Smooth muscle cell of the brain vasculature (primary cell): ENCODE data around the gene CDH23.

Source experiments
- DNase-seq: peaks from one replicate; pipeline ENCODE4 v3.0.0-alpha.2; 2012; ENCODE audit warnings: low read depth, low spot score

Gene CDH23

DNA sequence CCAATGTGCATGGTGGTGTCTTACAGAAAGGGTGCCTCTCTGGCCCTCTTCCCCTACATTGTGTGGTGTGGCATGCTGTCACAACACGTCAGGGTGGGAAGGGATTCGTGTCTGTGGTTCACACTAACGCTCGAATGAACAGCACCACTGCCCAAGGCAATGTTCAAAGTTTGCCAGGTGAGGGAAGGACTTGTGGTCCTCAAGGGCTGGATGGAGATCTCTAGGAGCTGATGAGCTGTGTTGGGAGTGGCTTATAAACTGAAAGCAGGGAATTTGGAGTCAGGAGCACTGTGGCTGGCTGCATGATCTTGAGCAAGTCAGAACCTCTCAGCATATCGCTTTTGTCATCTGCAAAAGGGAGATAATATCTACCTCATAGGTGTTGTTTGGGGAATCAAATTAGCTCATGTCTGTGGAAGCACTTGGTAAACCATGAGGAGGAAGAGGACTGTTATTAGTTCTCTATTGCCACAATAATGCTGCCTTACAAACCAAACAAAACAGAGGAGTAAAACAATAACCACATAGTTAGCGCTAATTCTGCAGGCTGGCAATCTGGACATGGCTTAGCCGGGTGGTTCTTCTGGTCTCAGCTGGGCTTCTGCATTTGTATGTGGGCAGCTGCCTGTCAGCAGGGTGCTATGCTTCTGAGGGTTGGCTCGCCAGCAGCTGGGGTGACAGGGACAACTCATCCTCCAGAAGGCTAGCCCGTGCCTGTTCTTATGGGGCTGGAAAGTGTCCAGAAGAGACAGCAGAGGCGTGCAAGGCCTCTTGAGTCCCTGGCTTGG lies 345.8 kb downstream of the CDH23 start:
- DNase-seq, result no peak

DNA sequence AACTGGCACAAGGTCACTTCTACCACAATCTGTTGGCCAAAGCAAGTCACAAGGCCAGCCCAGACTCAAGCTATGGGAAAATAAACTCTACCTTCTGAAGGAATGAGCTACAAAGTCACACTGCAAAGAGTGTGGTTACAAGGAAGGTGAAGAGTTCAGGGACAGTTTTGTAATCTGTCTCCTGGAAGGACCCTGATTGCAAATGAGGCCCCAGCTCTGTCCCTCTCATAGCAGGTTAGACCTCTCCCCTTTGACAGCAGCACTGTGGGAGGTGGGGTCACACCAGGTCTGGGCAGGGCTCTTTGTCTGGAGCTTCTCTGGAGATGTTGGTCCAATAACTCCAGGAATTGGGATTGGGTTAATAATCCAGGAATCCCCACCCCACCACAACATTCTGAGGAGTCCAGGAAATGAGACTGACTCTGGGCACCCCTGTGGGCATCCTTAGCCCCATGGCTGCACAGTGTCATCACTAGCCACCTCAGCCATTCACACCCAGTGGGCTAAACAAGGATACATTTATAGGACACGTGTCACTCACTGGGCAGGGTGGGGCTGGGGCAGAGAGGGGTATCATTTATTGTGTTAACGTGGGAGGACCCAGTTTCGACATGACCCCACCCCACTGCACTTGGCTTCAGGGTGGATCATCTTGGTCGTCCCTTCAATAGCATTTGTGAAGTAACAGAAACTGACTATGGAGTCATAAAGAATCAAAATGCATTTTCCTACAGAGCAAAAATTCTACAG lies 346.5 kb downstream of the CDH23 start:
- DNase-seq, result no peak

DNA sequence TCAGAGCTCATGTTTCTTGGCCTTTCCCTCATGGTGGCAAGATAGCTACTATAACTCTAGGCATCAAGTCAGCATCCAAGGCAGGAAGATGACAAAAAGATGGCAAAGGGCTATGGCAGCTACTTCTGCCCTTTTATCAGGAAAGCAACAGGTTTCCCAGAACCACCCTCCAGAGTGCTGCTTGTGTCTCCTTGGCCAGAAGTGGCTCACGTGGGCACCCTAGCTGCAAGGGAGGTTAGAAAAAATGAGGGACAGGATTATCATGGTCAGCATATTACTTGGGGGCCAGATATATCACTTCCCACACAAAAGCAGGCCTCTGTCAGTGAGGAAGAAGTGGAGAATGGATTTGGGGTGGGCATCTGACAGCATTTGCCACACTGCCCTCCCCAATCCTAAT lies 347.1 kb downstream of the CDH23 start:
- no peak for DNase-seq

DNA sequence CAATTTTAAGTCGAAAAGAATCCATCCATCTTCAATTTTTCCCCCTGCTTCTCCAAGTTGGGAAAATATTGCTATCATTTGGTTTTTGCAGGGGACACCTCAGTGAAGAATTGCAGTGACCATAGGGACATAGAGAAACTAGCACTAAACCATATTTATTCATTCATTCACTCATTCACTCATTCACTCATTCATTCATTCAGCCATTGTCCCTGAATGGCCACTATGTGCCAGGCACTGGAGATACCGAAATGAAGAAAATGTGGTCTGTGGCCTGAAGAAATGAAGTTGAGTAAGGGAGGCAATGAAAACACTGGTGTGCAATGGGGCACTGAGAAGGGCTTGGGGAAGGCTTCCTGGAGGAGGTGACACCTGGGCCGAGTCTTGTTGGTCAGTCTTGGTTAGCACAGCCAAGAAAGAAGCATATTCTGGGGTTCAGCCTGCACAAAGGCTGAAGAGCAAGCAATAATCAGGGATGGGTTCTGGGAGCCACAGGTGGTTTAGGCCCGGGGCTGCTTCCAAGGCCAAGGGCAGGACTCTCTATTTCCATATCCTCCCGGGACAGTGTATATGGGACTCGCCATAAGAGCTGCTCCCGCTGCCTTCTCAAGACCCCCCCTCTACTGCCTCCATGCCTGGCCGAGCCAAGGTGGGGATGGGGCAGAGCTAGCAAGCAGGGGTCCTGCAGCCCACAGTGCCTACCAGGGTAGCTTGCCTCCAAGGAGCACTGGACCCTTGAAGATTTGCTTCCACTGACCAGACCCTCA lies 348.4 kb downstream of the CDH23 start:
- no peak for DNase-seq

DNA sequence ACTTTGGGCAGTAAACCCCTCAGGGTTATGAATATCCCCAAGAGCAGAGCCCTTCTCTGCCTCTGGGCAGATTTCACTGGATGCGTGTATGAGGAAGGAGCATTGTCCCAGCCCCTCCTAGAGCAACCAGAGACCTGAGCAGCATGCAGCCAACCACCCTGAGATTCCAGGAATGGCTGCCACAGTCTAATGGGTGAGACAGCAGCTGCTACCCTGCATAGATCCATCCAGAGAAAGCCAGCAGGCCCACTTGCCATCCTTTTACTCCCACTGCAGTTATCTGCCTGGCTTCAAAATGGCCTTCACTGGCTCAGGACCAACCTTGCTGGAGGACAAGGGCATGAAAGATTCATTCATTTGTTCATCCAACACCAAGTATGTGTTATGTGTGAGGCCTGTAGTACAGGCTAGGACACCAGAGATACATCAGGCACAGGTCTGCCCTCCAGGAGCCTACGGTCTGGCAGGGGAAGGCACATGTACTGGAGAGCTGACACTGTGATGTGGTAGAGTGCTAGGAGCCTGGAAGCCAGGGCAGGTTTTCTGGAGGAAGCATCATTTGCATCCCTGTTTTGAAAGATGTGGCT lies 349.0 kb downstream of the CDH23 start:
- DNase-seq, result no peak

DNA sequence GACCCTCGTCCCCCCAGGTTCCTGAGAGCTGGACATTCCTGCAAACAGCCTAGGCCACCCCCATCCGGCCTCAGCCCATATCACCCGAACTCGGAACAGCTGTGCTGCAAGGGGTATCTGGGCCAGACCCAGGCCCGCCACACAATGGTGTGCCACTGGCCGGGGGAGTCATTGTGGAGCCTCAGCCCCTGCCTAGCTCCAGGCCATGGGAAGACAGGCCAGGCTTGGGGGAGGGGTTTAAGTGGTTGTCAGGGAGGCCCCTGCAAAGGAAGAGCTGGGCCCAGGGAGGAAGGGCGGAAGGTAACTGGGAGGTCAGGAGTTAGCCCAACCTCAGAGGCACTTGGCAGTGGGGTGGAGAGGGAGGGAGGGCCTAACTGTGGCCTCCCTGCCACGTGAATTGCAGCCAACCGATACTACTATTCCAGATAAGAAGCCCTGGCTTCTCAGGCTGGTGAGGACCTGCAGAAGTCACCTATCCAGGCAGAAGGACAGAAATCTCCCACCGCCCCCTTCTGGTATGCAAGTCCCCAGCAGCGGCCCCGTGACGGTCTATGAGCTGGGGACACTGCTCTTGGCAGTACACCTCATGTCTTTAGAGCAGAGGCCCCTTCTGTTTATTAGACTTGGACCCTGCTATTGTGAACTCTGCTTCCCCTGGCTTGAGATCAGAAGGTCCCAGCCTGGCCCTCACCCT lies 349.8 kb downstream of the CDH23 start:
- no peak for DNase-seq

DNA sequence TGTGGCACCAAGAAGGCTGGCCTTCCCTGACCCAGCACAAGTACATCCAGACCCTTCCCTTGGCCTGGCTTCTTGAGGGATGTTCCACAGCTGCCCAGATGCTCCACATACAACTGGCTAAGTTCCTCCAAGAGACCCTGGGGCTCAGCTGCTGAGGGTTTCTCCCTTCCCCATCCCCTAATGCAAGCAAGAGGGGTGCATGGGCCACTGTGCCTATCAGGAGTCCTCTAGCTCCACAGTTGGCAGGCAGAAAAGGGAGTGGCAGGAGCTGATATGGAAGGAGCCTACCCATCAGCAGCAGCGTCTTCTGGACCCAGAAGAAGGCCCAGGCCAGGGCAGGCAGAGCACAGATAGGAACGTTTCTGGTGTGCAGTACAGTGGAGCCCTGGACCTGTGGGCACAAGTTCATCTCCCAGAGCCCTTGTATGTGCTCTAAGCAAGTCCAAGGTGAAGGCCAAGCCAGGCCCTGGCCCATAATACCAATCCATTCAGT lies 350.4 kb downstream of the CDH23 start:
- no peak for DNase-seq

GRCh38 chr10:71747551-71748523 lies 351.1 kb downstream of the CDH23 start:
- no peak for DNase-seq

GRCh38 chr10:71748671-71749191 lies 352.0 kb downstream of the CDH23 start:
- no peak for DNase-seq

DNA sequence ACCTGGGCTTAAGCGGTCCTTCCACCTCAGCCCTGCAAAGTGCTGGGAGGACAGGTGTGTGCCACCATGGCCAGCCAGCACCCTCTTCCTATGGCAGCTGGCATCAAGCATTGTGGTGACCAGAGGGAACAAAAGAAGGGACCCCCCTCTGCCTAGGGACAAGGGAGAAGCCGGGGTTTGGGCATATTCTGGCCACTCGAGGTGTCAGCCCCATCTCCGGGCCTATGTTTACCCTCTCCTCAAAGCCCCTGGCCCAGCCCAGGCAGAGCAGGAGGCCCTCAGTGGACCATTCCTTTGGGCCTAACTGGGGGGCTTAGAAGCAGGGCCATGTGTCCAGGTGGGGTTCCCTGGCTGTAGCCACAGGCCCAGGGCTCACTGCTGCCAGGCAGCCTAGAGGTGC lies 352.7 kb downstream of the CDH23 start:
- DNase-seq, result no peak

GRCh38 chr10:71750124-71750841 lies 353.6 kb downstream of the CDH23 start:
- no peak for DNase-seq

DNA sequence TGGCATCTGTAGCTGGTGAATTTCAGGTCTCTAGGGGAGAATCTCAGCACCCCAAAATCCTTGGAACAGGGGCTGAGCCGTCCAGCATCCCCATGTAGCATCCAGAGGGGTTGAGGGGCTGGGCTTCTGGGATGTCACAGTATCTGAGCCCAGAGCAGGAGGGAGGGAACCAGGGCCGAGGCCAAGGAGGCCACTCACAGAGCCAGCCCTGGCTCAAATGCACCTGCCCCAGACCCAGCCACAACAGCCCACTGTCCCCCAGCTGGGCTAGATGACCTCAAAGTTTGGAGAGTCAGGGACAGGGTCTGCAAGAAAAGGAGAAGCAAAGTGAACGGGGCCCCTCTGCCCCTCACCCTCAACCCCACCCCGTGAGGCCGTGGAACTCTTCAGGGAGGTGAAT lies 354.3 kb downstream of the CDH23 start:
- DNase-seq, result no peak

DNA sequence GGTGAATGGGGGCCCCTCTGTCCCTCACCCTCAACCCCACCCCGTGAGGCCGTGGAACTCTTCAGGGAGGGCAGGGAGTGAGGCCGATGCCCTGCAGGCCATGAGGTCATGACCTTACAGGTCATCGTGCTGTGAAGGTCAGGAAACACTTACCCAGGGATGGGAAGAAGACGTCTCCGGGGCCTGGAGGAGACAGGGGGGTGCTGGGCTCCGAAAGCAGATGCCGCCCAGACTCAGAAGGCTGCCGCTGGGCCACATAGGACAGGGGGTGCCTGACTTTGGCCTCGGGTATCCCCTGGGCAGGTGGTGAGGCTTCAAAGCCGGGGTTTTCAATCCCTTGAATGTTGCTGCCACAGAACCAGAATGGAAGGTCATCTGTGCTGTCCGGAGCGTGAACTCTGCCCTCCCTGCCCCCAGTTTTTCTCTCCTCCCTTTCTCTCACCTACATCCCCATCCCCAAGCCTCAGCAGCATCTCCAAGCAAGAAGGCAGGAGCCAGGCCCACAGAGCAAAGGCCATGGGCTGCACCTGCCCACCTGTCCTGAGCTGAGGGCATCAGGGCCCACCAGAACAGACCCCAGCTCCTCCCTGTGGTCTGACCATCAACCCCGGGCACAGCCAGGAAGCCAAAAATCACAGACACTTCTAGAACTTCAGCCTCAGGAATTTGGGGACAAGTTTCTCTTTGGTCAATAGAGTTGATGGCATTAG lies 354.9 kb downstream of the CDH23 start:
- DNase-seq, result no peak

- no peak for DNase-seq
Measured at GRCh38 chr10:71752391-71753090, 355.8 kb downstream of the CDH23 start.

- no peak for DNase-seq
Measured at GRCh38 chr10:71753091-71753959, 356.6 kb downstream of the CDH23 start.

DNA sequence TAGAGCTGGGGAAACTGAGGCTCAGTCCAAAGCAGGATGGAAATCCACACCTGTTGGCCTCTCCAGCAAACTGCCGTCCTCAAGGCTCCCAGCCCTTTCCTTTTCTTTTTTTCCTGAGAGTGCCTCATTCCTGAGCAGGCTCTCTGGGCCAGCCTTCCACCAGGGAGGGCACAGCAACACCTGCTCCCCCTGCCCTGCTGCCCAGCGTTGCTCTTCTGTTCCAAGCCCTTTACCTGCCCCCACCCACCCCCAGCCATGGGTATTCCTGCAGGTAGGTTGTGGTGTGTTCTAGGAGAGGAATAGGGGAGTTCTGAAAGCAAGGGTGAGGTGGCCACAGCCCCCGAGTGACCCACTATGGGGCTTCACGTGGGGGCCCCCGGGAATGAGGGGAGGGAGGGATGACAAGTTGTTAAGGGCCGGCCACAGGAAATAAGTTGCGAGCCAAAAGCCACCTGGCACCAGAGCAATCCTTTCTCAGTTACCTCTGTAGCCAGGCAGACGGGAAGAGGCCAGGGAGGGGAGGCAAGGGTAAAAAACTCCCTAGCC lies 357.3 kb downstream of the CDH23 start:
- DNase-seq, result no peak

GRCh38 chr10:71754562-71754961 lies 357.8 kb downstream of the CDH23 start:
- no peak for DNase-seq
